H9 (cell line): ENCODE measurements around the gene MROH2B. TPM values are rescaled to one million over a fixed set of nuclear protein-coding genes. Genes with fewer than 3 reads are reported as not detected.

Experiments used
- DNase-seq: peaks from one replicate; pipeline ENCODE4 v3.0.0-alpha.2; 2017
- H2AFZ ChIP-seq: one replicate; pipeline ENCODE4 v1.6.1; 2013; ENCODE audit warnings: mild to moderate bottlenecking, low read length, control low read depth, moderate library complexity
- H2AK5ac ChIP-seq: 2 replicates; pipeline ENCODE4 v1.6.1; 2013; ENCODE audit warnings: low read length, control low read depth, mixed read lengths; ENCODE audit not compliant: insufficient read length
- H2BK120ac ChIP-seq: one replicate; pipeline ENCODE4 v1.6.1; 2013; ENCODE audit warnings: low read depth, mild to moderate bottlenecking, low read length, control low read depth, inconsistent platforms; ENCODE audit not compliant: poor library complexity, severe bottlenecking
- H2BK12ac ChIP-seq: 2 replicates; pipeline ENCODE4 v1.6.1; 2013; ENCODE audit warnings: low read length, control low read depth, mixed read lengths, low read depth; ENCODE audit not compliant: insufficient read length
- H2BK15ac ChIP-seq: 2 replicates; pipeline ENCODE4 v1.6.1; 2013; ENCODE audit warnings: low read depth, low read length, control low read depth
- H2BK20ac ChIP-seq: one replicate; pipeline ENCODE4 v1.6.1; 2013; ENCODE audit warnings: low read depth, mild to moderate bottlenecking, low read length, control low read depth, inconsistent platforms; ENCODE audit not compliant: poor library complexity, severe bottlenecking
- H2BK5ac ChIP-seq: 2 replicates; pipeline ENCODE4 v1.6.1; 2013; ENCODE audit warnings: low read length, control low read depth, mixed read lengths; ENCODE audit not compliant: insufficient read length
- H3K14ac ChIP-seq: 2 replicates; pipeline ENCODE4 v1.6.1; 2013; ENCODE audit warnings: low read length, control low read depth; ENCODE audit not compliant: insufficient read depth
- H3K18ac ChIP-seq: 2 replicates; pipeline ENCODE4 v1.6.1; 2013; ENCODE audit warnings: low read depth, mild to moderate bottlenecking, mixed read lengths, low read length, control low read depth; ENCODE audit not compliant: insufficient read length
- H3K23ac ChIP-seq: 2 replicates; pipeline ENCODE4 v1.6.1; 2013; ENCODE audit warnings: low read length, control low read depth, mixed read lengths, low read depth; ENCODE audit not compliant: insufficient read length
- H3K23me2 ChIP-seq: 2 replicates; pipeline ENCODE4 v1.6.1; 2013; ENCODE audit warnings: low read depth, mild to moderate bottlenecking, mixed read lengths, low read length, control low read depth; ENCODE audit not compliant: insufficient read length, poor library complexity, severe bottlenecking
- H3K27ac ChIP-seq: 2 replicates; pipeline ENCODE4 v1.5.1; 2013; ENCODE audit warnings: low read length, control low read depth, mixed read lengths, low read depth; ENCODE audit not compliant: insufficient read length
- H3K27me3 ChIP-seq: 2 replicates; pipeline ENCODE4 v1.6.1; 2013; ENCODE audit warnings: low read length, control low read depth, inconsistent platforms; ENCODE audit not compliant: insufficient read depth
- H3K4ac ChIP-seq: 2 replicates; pipeline ENCODE4 v1.6.1; 2013; ENCODE audit warnings: low read depth, mild to moderate bottlenecking, control low read depth, inconsistent platforms, low read length, moderate library complexity
- H3K4me1 ChIP-seq: 2 replicates; pipeline ENCODE4 v1.6.1; 2013; ENCODE audit warnings: low read length, control low read depth, inconsistent platforms; ENCODE audit not compliant: insufficient read depth
- H3K4me2 ChIP-seq: 2 replicates; pipeline ENCODE4 v1.6.1; 2013; ENCODE audit warnings: low read length, control low read depth, mixed read lengths; ENCODE audit not compliant: insufficient read length, insufficient read depth
- H3K56ac ChIP-seq: 2 replicates; pipeline ENCODE4 v1.6.1; 2013; ENCODE audit warnings: low read depth, mild to moderate bottlenecking, mixed read lengths, low read length, control low read depth; ENCODE audit not compliant: insufficient read length
- H3K79me1 ChIP-seq: 2 replicates; pipeline ENCODE4 v1.6.1; 2013; ENCODE audit warnings: low read depth, mild to moderate bottlenecking, moderate library complexity, low read length, control low read depth, inconsistent platforms; ENCODE audit not compliant: insufficient read depth, poor library complexity, severe bottlenecking
- H3K79me2 ChIP-seq: 2 replicates; pipeline ENCODE4 v1.6.1; 2013; ENCODE audit warnings: low read length, control low read depth, inconsistent platforms; ENCODE audit not compliant: insufficient read depth
- H3K9ac ChIP-seq: 2 replicates; pipeline ENCODE4 v1.6.1; 2013; ENCODE audit warnings: low read length, control low read depth, mixed read lengths; ENCODE audit not compliant: insufficient read length; ENCODE audit errors: extremely low read depth
- H3K9me3 ChIP-seq: one replicate; pipeline ENCODE4 v1.6.1; 2013; ENCODE audit warnings: low read depth, low read length, inconsistent platforms; ENCODE audit not compliant: control insufficient read depth
- H3T11ph ChIP-seq: one replicate; pipeline ENCODE4 v1.6.1; 2013; ENCODE audit warnings: mild to moderate bottlenecking, low read length, control low read depth, inconsistent platforms
- H4K20me1 ChIP-seq: one replicate; pipeline ENCODE4 v1.6.1; 2013; ENCODE audit not compliant: control insufficient read depth, insufficient read length, insufficient read depth
- H4K5ac ChIP-seq: 2 replicates; pipeline ENCODE4 v1.6.1; 2013; ENCODE audit warnings: low read depth, mild to moderate bottlenecking, mixed read lengths, low read length, control low read depth; ENCODE audit not compliant: insufficient read length
- H4K8ac ChIP-seq: replicated peaks from 2 replicates; pipeline ENCODE4 v1.6.1; 2013; ENCODE audit warnings: low read length, control low read depth, mixed read lengths, low read depth; ENCODE audit not compliant: insufficient read length
- H4K91ac ChIP-seq: 2 replicates; pipeline ENCODE4 v1.6.1; 2013; ENCODE audit warnings: low read depth, mild to moderate bottlenecking, moderate library complexity, mixed read lengths, low read length, control low read depth; ENCODE audit not compliant: insufficient read length
- H3K27ac Mint-ChIP-seq, 3 experiments: 2 replicates in 2 of 3; 3 replicates in 1 of 3; pipeline ENCODE4 v1.8.0; 2020 to 2021; ENCODE audit warnings: mixed read lengths in 3 of 3, mild to moderate bottlenecking in 1 of 3, moderate library complexity in 1 of 3
- H3K27me3 Mint-ChIP-seq: 2 replicates; pipeline ENCODE4 v1.8.0; 2021; ENCODE audit warnings: low read depth, mild to moderate bottlenecking, moderate library complexity, mixed read lengths
- H3K36me3 Mint-ChIP-seq, 3 experiments: 2 replicates in 2 of 3; 3 replicates in 1 of 3; pipeline ENCODE4 v1.8.0; 2020 to 2021; ENCODE audit warnings: low read depth in 3 of 3, mixed read lengths in 3 of 3; ENCODE audit not compliant: insufficient read depth in 1 of 3
- H3K4me1 Mint-ChIP-seq, 2 experiments: 2 replicates each; pipeline ENCODE4 v1.8.0; 2020; ENCODE audit warnings: mixed read lengths in 2 of 2
- H3K4me3 Mint-ChIP-seq, 2 experiments: 2 replicates in 1 of 2; 3 replicates in 1 of 2; pipeline ENCODE4 v1.8.0; 2020 to 2021; ENCODE audit warnings: mild to moderate bottlenecking in 2 of 2, mixed read lengths in 2 of 2, moderate library complexity in 1 of 2
- H3K9me3 Mint-ChIP-seq, 2 experiments: 2 replicates in 1 of 2; 3 replicates in 1 of 2; pipeline ENCODE4 v1.8.0; 2020; ENCODE audit warnings: mild to moderate bottlenecking in 2 of 2, mixed read lengths in 2 of 2, moderate library complexity in 1 of 2
- WGBS: extraction: QIAGEN DNeasy Blood & Tissue Kit; methylation state at CpG from one replicate; pipeline ENCODE4 v1.1.7; 2013; ENCODE audit warnings: missing lambda C conversion rate, low lambda C conversion rate, mixed read lengths; ENCODE audit not compliant: insufficient read length; ENCODE audit errors: extremely low coverage; 5-methylcytosine and 5-hydroxymethylcytosine counted together
- total RNA-seq: library from RNA; stranded (reverse); gene quantifications from 2 replicates; pipeline ENCODE4 v1.2.1, GENCODE V29; 2021
- TF ChIP-seq, protein P1 (sequence below): fragments of 200-600 bp; sonication (generic); conservative IDR thresholded peaks from 3 replicates; pipeline ENCODE4 v1.8.0; 2021; ENCODE audit warnings: antibody characterized with exemption, mild to moderate bottlenecking

The MROH2B gene
- total RNA-seq, 1 experiment from 2014 or later: not detected

GRCh38 chr5:40999966-41000365, 71.2 kb downstream of the MROH2B start:
- H4K91ac ChIP-seq: no peak overlapping the region
- H3K4ac ChIP-seq: no peak overlapping the region
- H3K23ac ChIP-seq: no peak overlapping the region
- no peak overlapping the region for H3K56ac ChIP-seq
- no peaks in the 10 kb centered on the region for H3K4me1 ChIP-seq
- H3K9ac ChIP-seq: no peak overlapping the region
- Mint-ChIP-seq H3K27ac (no peak overlapping the region), H3K36me3 (no peaks in the 10 kb centered on the region), H3K27me3 (no peaks in the 10 kb centered on the region; the same call in 1 of the 2 replicates), H3K4me3 (no peak overlapping the region), H3K4me1 (no peaks in the 10 kb centered on the region), H3K9me3 (no peaks in the 10 kb centered on the region)
- no peaks in the 10 kb centered on the region for H3K27me3 ChIP-seq
- no peaks in the 10 kb centered on the region for H3K79me1 ChIP-seq
- no peak overlapping the region for H2AK5ac ChIP-seq
- H3K9me3 ChIP-seq: no peaks in the 10 kb centered on the region
- no peak overlapping the region for H3T11ph ChIP-seq
- no peak overlapping the region for H4K5ac ChIP-seq
- no peak overlapping the region for H2BK120ac ChIP-seq
- TF ChIP-seq, protein P1, sequence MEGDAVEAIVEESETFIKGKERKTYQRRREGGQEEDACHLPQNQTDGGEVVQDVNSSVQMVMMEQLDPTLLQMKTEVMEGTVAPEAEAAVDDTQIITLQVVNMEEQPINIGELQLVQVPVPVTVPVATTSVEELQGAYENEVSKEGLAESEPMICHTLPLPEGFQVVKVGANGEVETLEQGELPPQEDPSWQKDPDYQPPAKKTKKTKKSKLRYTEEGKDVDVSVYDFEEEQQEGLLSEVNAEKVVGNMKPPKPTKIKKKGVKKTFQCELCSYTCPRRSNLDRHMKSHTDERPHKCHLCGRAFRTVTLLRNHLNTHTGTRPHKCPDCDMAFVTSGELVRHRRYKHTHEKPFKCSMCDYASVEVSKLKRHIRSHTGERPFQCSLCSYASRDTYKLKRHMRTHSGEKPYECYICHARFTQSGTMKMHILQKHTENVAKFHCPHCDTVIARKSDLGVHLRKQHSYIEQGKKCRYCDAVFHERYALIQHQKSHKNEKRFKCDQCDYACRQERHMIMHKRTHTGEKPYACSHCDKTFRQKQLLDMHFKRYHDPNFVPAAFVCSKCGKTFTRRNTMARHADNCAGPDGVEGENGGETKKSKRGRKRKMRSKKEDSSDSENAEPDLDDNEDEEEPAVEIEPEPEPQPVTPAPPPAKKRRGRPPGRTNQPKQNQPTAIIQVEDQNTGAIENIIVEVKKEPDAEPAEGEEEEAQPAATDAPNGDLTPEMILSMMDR: no peak
- no peak overlapping the region for H3K18ac ChIP-seq
- H3K79me2 ChIP-seq: no peaks in the 10 kb centered on the region
- no peak overlapping the region for H2BK20ac ChIP-seq
- H3K14ac ChIP-seq: no peak overlapping the region
- H2BK5ac ChIP-seq: no peak overlapping the region
- no peak overlapping the region for H3K27ac ChIP-seq
- H2AFZ ChIP-seq: no peak overlapping the region
- H3K23me2 ChIP-seq: no peaks in the 10 kb centered on the region
- no peak for DNase-seq
- no peaks in the 10 kb centered on the region for H4K20me1 ChIP-seq
- H2BK12ac ChIP-seq: no peak overlapping the region
- no CpG with 5 or more reads among the region's 4 CpGs for WGBS
- no peak overlapping the region for H4K8ac ChIP-seq
- H2BK15ac ChIP-seq: no peak overlapping the region
- no peak overlapping the region for H3K4me2 ChIP-seq
